Trophoblast cell (in vitro differentiated cells and primary cell): Measurements from ENCODE around the gene AGT.

Experiments used
- DNase-seq, 2 donors: peaks; one replicate each; pipeline ENCODE4 v3.0.0-alpha.2; 2016
- H2AFZ ChIP-seq: 2 replicates; pipeline ENCODE4 v1.6.1; 2013; ENCODE audit warnings: low read length, moderate library complexity, mild to moderate bottlenecking; ENCODE audit not compliant: insufficient read depth, poor library complexity
- H2AK5ac ChIP-seq: 2 replicates; pipeline ENCODE4 v1.6.1; 2013; ENCODE audit warnings: mild to moderate bottlenecking, low read length
- H2BK120ac ChIP-seq: 2 replicates; pipeline ENCODE4 v1.6.1; 2013; ENCODE audit warnings: low read length, mild to moderate bottlenecking, moderate library complexity; ENCODE audit not compliant: insufficient read depth, poor library complexity
- H2BK12ac ChIP-seq: 2 replicates; pipeline ENCODE4 v1.6.1; 2013; ENCODE audit warnings: mild to moderate bottlenecking, low read length, moderate library complexity
- H2BK5ac ChIP-seq: 2 replicates; pipeline ENCODE4 v1.6.1; 2013; ENCODE audit warnings: low read length, low read depth, moderate library complexity, mild to moderate bottlenecking; ENCODE audit not compliant: poor library complexity
- H3K14ac ChIP-seq: 2 replicates; pipeline ENCODE4 v1.6.1; 2013; ENCODE audit warnings: mild to moderate bottlenecking, low read length
- H3K18ac ChIP-seq: 2 replicates; pipeline ENCODE4 v1.6.1; 2013; ENCODE audit warnings: mild to moderate bottlenecking, low read length
- H3K23ac ChIP-seq: 2 replicates; pipeline ENCODE4 v1.6.1; 2013; ENCODE audit warnings: low read length
- H3K27ac ChIP-seq: 2 replicates; pipeline ENCODE4 v1.5.1; 2013; ENCODE audit warnings: low read depth, mild to moderate bottlenecking, inconsistent platforms, low read length, moderate library complexity
- H3K27me3 ChIP-seq: 2 replicates; pipeline ENCODE4 v1.6.1; 2013; ENCODE audit warnings: inconsistent platforms, mild to moderate bottlenecking, low read length, moderate library complexity; ENCODE audit not compliant: insufficient read depth
- H3K36me3 ChIP-seq, 2 experiments: 1 replicate in 1 of 2; 2 replicates in 1 of 2; pipeline ENCODE4 v1.6.1; 2013; ENCODE audit warnings: low read length in 2 of 2, mild to moderate bottlenecking in 2 of 2, moderate library complexity in 1 of 2; ENCODE audit not compliant: insufficient read depth in 2 of 2, control insufficient read depth in 1 of 2
- H3K4ac ChIP-seq: 2 replicates; pipeline ENCODE4 v1.6.1; 2013; ENCODE audit warnings: low read depth, mild to moderate bottlenecking, low read length, moderate library complexity
- H3K4me1 ChIP-seq, 2 experiments: 1 replicate in 1 of 2; 2 replicates in 1 of 2; pipeline ENCODE4 v1.6.1; 2013; ENCODE audit warnings: low read length in 2 of 2, mild to moderate bottlenecking in 2 of 2, moderate library complexity in 1 of 2; ENCODE audit not compliant: insufficient read depth in 2 of 2, control insufficient read depth in 1 of 2
- H3K4me2 ChIP-seq: 2 replicates; pipeline ENCODE4 v1.6.1; 2013; ENCODE audit warnings: inconsistent platforms, mild to moderate bottlenecking, low read length, moderate library complexity
- H3K4me3 ChIP-seq: 2 replicates; pipeline ENCODE4 v1.5.1; 2013; ENCODE audit warnings: mild to moderate bottlenecking, low read depth, low read length, inconsistent platforms
- H3K79me1 ChIP-seq: one replicate; pipeline ENCODE4 v1.6.1; 2013; ENCODE audit warnings: low read length
- H3K79me2 ChIP-seq: 2 replicates; pipeline ENCODE4 v1.6.1; 2013; ENCODE audit warnings: low read length, mild to moderate bottlenecking; ENCODE audit not compliant: control insufficient read depth, insufficient read depth, poor library complexity
- H3K9ac ChIP-seq: 2 replicates; pipeline ENCODE4 v1.6.1; 2013; ENCODE audit warnings: mild to moderate bottlenecking, low read length
- H3K9me3 ChIP-seq: 2 replicates; pipeline ENCODE4 v1.6.1; 2013; ENCODE audit warnings: low read depth, mild to moderate bottlenecking, control low read depth, inconsistent platforms, low read length; ENCODE audit not compliant: insufficient read depth
- H4K12ac ChIP-seq: 2 replicates; pipeline ENCODE4 v1.6.1; 2013; ENCODE audit warnings: low read depth, mild to moderate bottlenecking, low read length, moderate library complexity
- H4K8ac ChIP-seq: 2 replicates; pipeline ENCODE4 v1.6.1; 2013; ENCODE audit warnings: low read depth, mild to moderate bottlenecking, low read length, moderate library complexity
- H4K91ac ChIP-seq: one replicate; pipeline ENCODE4 v1.6.1; 2013; ENCODE audit warnings: low read depth, mild to moderate bottlenecking, low read length, moderate library complexity
- WGBS: extraction: QIAGEN DNeasy Blood & Tissue Kit; methylation state at CpG from one replicate; pipeline ENCODE4 v1.1.7; 2013; ENCODE audit warnings: missing lambda C conversion rate; ENCODE audit not compliant: insufficient read length, insufficient coverage; ENCODE audit errors: extremely low coverage; 5-methylcytosine and 5-hydroxymethylcytosine counted together

AGT gene

GRCh38 chr1:230746617-230747016 is 32.7 kb upstream of the AGT start:
- Histone ChIP-seq H3K4ac (no peak overlapping the region), H4K91ac (no peak overlapping the region), H3K18ac (no peak overlapping the region), H3K79me2 (no peaks in the 10 kb centered on the region), H2BK120ac (no peak overlapping the region), H3K79me1 (peaks cover 1% of the 10 kb centered on the region), H3K14ac (no peak overlapping the region), H2AK5ac (no peak overlapping the region), H2BK5ac (no peak overlapping the region), H3K27ac (no peak overlapping the region), H3K9me3 (no peaks in the 10 kb centered on the region), H3K4me2 (no peak overlapping the region), H4K8ac (no peak overlapping the region), H3K36me3 (no peaks in the 10 kb centered on the region), H3K23ac (no peak overlapping the region), H2AFZ (no peak overlapping the region), H3K4me3 (no peak overlapping the region), H4K12ac (no peak overlapping the region), H3K27me3 (no peaks in the 10 kb centered on the region), H3K4me1 (peaks cover 5 to 9% of the 10 kb centered on the region in 2 experiments), H2BK12ac (no peak overlapping the region), H3K9ac (no peak overlapping the region)
- DNase-seq = no peak
- no CpG with 5 or more reads among the region's 4 CpGs for WGBS

DNA sequence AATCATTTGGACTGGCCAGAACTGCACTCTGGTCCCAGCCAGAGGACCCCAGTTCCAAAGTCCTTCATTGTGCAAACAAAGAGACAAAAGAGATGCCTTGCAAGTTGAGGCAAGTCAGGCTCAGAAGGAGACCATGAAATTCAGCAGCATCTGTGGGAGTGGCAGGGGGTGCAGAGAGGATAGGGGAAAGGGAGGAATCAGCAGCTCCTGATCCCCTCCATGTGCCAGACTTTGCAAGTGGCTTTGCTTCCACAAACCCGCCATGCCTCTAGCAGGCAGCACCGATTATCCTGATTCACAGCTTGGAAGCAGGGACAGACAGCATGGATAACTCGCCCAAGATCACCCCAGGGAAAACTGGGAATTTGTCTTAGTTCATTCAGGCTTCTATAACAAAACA is 31.1 kb upstream of the AGT start:
- H3K4me2 ChIP-seq = no peak overlapping the region
- DNase-seq = no peak
- no CpG with 5 or more reads among the region's 3 CpGs for WGBS
- no peak overlapping the region for H3K4ac ChIP-seq
- no peak overlapping the region for H3K27ac ChIP-seq
- no peak overlapping the region for H2AFZ ChIP-seq
- no peak overlapping the region for H2BK5ac ChIP-seq
- H3K27me3 ChIP-seq = no peaks in the 10 kb centered on the region
- no peak overlapping the region for H4K8ac ChIP-seq
- H3K9me3 ChIP-seq = no peaks in the 10 kb centered on the region
- no peak overlapping the region for H3K23ac ChIP-seq
- H2BK120ac ChIP-seq = no peak overlapping the region
- H3K14ac ChIP-seq = no peak overlapping the region
- no peak overlapping the region for H4K91ac ChIP-seq
- peaks cover 5 to 7% of the 10 kb centered on the region in 2 experiments for H3K4me1 ChIP-seq
- H3K79me2 ChIP-seq = no peaks in the 10 kb centered on the region
- no peak overlapping the region for H3K4me3 ChIP-seq
- no peak overlapping the region for H2BK12ac ChIP-seq
- no peak overlapping the region for H3K18ac ChIP-seq
- H3K36me3 ChIP-seq = no peaks in the 10 kb centered on the region
- H3K9ac ChIP-seq = no peak overlapping the region
- H4K12ac ChIP-seq = no peak overlapping the region
- H3K79me1 ChIP-seq = peaks cover 1% of the 10 kb centered on the region
- no peak overlapping the region for H2AK5ac ChIP-seq

DNA sequence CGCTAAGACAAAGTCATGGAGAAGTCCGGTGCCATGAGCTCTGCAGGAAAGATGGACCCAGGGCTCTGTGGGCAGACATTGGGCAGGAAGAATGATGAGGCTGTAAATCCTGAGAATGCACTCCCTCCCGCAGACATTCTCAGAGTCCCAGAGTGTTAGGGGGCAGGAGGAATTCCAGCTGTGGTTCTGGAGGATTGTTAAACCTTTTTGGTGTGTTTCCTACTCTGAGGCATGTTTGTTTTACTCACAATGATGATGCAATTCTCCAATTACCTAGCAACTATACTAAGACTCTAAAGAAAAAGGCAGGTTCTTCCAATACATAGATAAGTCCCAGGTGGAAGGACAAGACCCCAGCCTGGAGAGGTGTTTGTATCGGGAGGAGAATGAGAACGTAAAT is 30.5 kb upstream of the AGT start:
- Histone ChIP-seq H3K27me3 (no peaks in the 10 kb centered on the region), H3K27ac (no peak overlapping the region), H3K9ac (no peak overlapping the region), H4K91ac (no peak overlapping the region), H2AK5ac (no peak overlapping the region), H3K4me2 (no peak overlapping the region), H2BK120ac (no peak overlapping the region), H3K23ac (no peak overlapping the region), H4K12ac (no peak overlapping the region), H3K4me1 (peaks cover 5 to 7% of the 10 kb centered on the region in 2 experiments), H3K36me3 (no peaks in the 10 kb centered on the region), H2BK5ac (no peak overlapping the region), H3K79me2 (no peaks in the 10 kb centered on the region), H3K4me3 (no peak overlapping the region), H4K8ac (no peak overlapping the region), H3K9me3 (no peaks in the 10 kb centered on the region), H3K79me1 (peaks cover 1% of the 10 kb centered on the region), H3K14ac (no peak overlapping the region), H2BK12ac (no peak overlapping the region), H3K18ac (no peak overlapping the region), H2AFZ (no peak overlapping the region), H3K4ac (no peak overlapping the region)
- WGBS = no CpG with 5 or more reads among the region's 5 CpGs
- DNase-seq = no peak

- H2BK120ac ChIP-seq = no peak overlapping the region
- no peak overlapping the region for H3K18ac ChIP-seq
- no peak overlapping the region for H2BK12ac ChIP-seq
- H2BK5ac ChIP-seq = no peak overlapping the region
- no peak overlapping the region for H3K4me3 ChIP-seq
- H4K91ac ChIP-seq = no peak overlapping the region
- no peak overlapping the region for H3K4me2 ChIP-seq
- H3K27me3 ChIP-seq = no peaks in the 10 kb centered on the region
- no peak overlapping the region for H3K4ac ChIP-seq
- H2AK5ac ChIP-seq = no peak overlapping the region
- peaks cover 1% of the 10 kb centered on the region for H3K79me1 ChIP-seq
- no peak for DNase-seq
- H3K4me1 ChIP-seq = peaks cover 5 to 7% of the 10 kb centered on the region in 2 experiments
- H3K79me2 ChIP-seq = no peaks in the 10 kb centered on the region
- no peak overlapping the region for H3K14ac ChIP-seq
- no peak overlapping the region for H2AFZ ChIP-seq
- H4K8ac ChIP-seq = no peak overlapping the region
- H3K9ac ChIP-seq = no peak overlapping the region
- H3K27ac ChIP-seq = no peak overlapping the region
- H3K36me3 ChIP-seq = no peaks in the 10 kb centered on the region
- no peak overlapping the region for H3K23ac ChIP-seq
- WGBS = no CpG with 5 or more reads among the region's 2 CpGs
- H4K12ac ChIP-seq = no peak overlapping the region
- H3K9me3 ChIP-seq = no peaks in the 10 kb centered on the region
Measured at GRCh38 chr1:230743899-230744298, 30.0 kb upstream of the AGT start.
